ENCODE measurements around the gene ERFE.

GRCh38 chr2:238138331-238139195 lies 20.2 kb upstream of the ERFE start, which contains the start of gene KLHL30:
- TF ChIP-seq POLR2AphosphoS5 (IDR thresholded peaks at IDR 0.05; ENCODE audit: low read depth, low read length) (no peak), CTCF (IDR thresholded peaks at IDR 0.05) (no peak)
